Measurements from ENCODE around the gene CCDC137.

GRCh38 chr17:81703747-81704654 is 37.5 kb downstream of the CCDC137 start:
- TF ChIP-seq, protein P1, sequence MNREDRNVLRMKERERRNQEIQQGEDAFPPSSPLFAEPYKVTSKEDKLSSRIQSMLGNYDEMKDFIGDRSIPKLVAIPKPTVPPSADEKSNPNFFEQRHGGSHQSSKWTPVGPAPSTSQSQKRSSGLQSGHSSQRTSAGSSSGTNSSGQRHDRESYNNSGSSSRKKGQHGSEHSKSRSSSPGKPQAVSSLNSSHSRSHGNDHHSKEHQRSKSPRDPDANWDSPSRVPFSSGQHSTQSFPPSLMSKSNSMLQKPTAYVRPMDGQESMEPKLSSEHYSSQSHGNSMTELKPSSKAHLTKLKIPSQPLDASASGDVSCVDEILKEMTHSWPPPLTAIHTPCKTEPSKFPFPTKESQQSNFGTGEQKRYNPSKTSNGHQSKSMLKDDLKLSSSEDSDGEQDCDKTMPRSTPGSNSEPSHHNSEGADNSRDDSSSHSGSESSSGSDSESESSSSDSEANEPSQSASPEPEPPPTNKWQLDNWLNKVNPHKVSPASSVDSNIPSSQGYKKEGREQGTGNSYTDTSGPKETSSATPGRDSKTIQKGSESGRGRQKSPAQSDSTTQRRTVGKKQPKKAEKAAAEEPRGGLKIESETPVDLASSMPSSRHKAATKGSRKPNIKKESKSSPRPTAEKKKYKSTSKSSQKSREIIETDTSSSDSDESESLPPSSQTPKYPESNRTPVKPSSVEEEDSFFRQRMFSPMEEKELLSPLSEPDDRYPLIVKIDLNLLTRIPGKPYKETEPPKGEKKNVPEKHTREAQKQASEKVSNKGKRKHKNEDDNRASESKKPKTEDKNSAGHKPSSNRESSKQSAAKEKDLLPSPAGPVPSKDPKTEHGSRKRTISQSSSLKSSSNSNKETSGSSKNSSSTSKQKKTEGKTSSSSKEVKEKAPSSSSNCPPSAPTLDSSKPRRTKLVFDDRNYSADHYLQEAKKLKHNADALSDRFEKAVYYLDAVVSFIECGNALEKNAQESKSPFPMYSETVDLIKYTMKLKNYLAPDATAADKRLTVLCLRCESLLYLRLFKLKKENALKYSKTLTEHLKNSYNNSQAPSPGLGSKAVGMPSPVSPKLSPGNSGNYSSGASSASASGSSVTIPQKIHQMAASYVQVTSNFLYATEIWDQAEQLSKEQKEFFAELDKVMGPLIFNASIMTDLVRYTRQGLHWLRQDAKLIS (CRISPR knock-in tag; IDR thresholded peaks at IDR 0.05) = no peak
- TF ChIP-seq, protein P2, sequence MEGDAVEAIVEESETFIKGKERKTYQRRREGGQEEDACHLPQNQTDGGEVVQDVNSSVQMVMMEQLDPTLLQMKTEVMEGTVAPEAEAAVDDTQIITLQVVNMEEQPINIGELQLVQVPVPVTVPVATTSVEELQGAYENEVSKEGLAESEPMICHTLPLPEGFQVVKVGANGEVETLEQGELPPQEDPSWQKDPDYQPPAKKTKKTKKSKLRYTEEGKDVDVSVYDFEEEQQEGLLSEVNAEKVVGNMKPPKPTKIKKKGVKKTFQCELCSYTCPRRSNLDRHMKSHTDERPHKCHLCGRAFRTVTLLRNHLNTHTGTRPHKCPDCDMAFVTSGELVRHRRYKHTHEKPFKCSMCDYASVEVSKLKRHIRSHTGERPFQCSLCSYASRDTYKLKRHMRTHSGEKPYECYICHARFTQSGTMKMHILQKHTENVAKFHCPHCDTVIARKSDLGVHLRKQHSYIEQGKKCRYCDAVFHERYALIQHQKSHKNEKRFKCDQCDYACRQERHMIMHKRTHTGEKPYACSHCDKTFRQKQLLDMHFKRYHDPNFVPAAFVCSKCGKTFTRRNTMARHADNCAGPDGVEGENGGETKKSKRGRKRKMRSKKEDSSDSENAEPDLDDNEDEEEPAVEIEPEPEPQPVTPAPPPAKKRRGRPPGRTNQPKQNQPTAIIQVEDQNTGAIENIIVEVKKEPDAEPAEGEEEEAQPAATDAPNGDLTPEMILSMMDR (CRISPR knock-in tag; IDR thresholded peaks at IDR 0.05) = no peak
- TF ChIP-seq ZNF407 (CRISPR knock-in tag; IDR thresholded peaks at IDR 0.05; ENCODE audit: not compliant biosample characterization) = no peak
- TF ChIP-seq HNF4G (IDR thresholded peaks at IDR 0.05; ENCODE audit: borderline replicate concordance, low read depth, low read length) = no peak; the same call in 1 of the 2 replicates
- no peak for TF ChIP-seq HNF4G (CRISPR knock-in tag; IDR thresholded peaks at IDR 0.05; ENCODE audit: borderline replicate concordance, low read depth)
- no peak for TF ChIP-seq YEATS2 (CRISPR knock-in tag; IDR thresholded peaks at IDR 0.05; ENCODE audit: borderline replicate concordance)
- TF ChIP-seq GZF1 (CRISPR knock-in tag; IDR thresholded peaks at IDR 0.05) = no peak
